Left cardiac atrium (tissue), 4 donors: ENCODE measurements around the gene RGS10. TPM values are rescaled to one million over a fixed set of nuclear protein-coding genes. Genes with fewer than 3 reads are reported as not detected.

Source experiments
- ATAC-seq, 2 donors: fragments of 200-7000 bp; cut with Tn5 transposase; one replicate each; pipeline ENCODE4 v1.9.1; 2020; ENCODE audit warnings: mild to moderate bottlenecking in 2 of 2, moderate library complexity in 2 of 2
- DNase-seq: peaks from one replicate; pipeline ENCODE4 v3.0.0-alpha.2; 2020
- intact Hi-C, 2 donors: fragments of 100-400 bp; cut with DNase I; formaldehyde crosslinking; loops; one replicate each; pipeline versions ENCODE4 v1.14.1 to v1.15.1; 2022 to 2023
- total RNA-seq, 2 donors: library from RNA; stranded (reverse); fragmentation: NEBNext Ultra II Directional; extraction: Animal tissue kit (Norgen Biotek cat#: 25700); gene quantifications; one replicate each; pipeline ENCODE4 v1.2.1, GENCODE V29; 2021
- donor health status: DM: no; HTN: yes; CAD: no.
- donor health status: DM: no; HTN: yes; CAD: no; lungs with severe emphysema.
- donor health status: DM: yes; HTN: yes; CAD: no.
- donor health status: Dilated cardiomyopathy.

Gene RGS10
- total RNA-seq, 2 donors from 2014 or later: 7.0 to 12.5 TPM

- intact Hi-C loops: no loop called here
- ATAC-seq (no peak), DNase-seq (no peak)
Measured at GRCh38 chr10:119523895-119524719, 18.4 kb downstream of the RGS10 start.

- intact Hi-C loops: no loop called here
- ATAC-seq: no peak
Measured at GRCh38 chr10:119522747-119523426, 19.6 kb downstream of the RGS10 start.

GRCh38 chr10:119521443-119522204 is 20.9 kb downstream of the RGS10 start:
- DNase-seq (no peak), ATAC-seq (peak in 1 of 2 donors; percentile 42)
- intact Hi-C loops: no loop called here

More at GRCh38 chr10:119522747-119523426, 19.6 kb downstream of the RGS10 start:
- DNase-seq: no peak

- intact Hi-C loops: no loop called here
- no peak for ATAC-seq
Measured at GRCh38 chr10:119520283-119520682, 22.2 kb downstream of the RGS10 start.

GRCh38 chr10:119518936-119519335 is 23.6 kb downstream of the RGS10 start:
- DNase-seq (no peak), ATAC-seq (no peak)
- intact Hi-C loops: no loop called here

More at GRCh38 chr10:119520283-119520682, 22.2 kb downstream of the RGS10 start:
- DNase-seq: no peak

- intact Hi-C loops: no loop called here
- ATAC-seq: no peak
- no peak for DNase-seq
Measured at GRCh38 chr10:119518176-119518575, 24.3 kb downstream of the RGS10 start.

- peak; percentile 35 to 41 for ATAC-seq
- intact Hi-C loops: no loop called here
Measured at GRCh38 chr10:119517235-119518141, 25.0 kb downstream of the RGS10 start.

GRCh38 chr10:119516381-119517234 is 25.9 kb downstream of the RGS10 start:
- no peak for DNase-seq
- peak; percentile 46 to 57 for ATAC-seq
- intact Hi-C loops: no loop called here

More at GRCh38 chr10:119517235-119518141, 25.0 kb downstream of the RGS10 start:
- DNase-seq: no peak

GRCh38 chr10:119515511-119516045 is 26.9 kb downstream of the RGS10 start:
- intact Hi-C loops: no loop called here
- DNase-seq (no peak), ATAC-seq (no peak)

- ATAC-seq: no peak
- no peak for DNase-seq
- intact Hi-C loops: no loop called here
Measured at GRCh38 chr10:119514819-119515218, 27.7 kb downstream of the RGS10 start.

GRCh38 chr10:119511828-119512515 is 30.5 kb downstream of the RGS10 start:
- intact Hi-C loops: no loop called here
- ATAC-seq (no peak), DNase-seq (no peak)

- intact Hi-C loops: no loop called here
- peak; percentile 70 for DNase-seq
- peak; percentile 83 to 92 for ATAC-seq
Measured at GRCh38 chr10:119509909-119510451, 32.5 kb downstream of the RGS10 start.

- intact Hi-C loops: no loop called here
- ATAC-seq (no peak), DNase-seq (no peak)
Measured at GRCh38 chr10:119507115-119507514, 35.4 kb downstream of the RGS10 start.

GRCh38 chr10:119505588-119506315 is 36.8 kb downstream of the RGS10 start:
- ATAC-seq (no peak), DNase-seq (no peak)
- intact Hi-C loops: no loop called here

GRCh38 chr10:119505131-119505551 is 37.4 kb downstream of the RGS10 start:
- DNase-seq: no peak
- intact Hi-C loops: no loop called here
- peak; percentile 45 to 55 for ATAC-seq

- DNase-seq (no peak), ATAC-seq (no peak)
- intact Hi-C loops: no loop called here
Measured at GRCh38 chr10:119504651-119505050, 37.9 kb downstream of the RGS10 start.
